Colonic mucosa (tissue), 4 donors: ENCODE measurements around the gene COL1A1. TPM values are rescaled to one million over a fixed set of nuclear protein-coding genes. Genes with fewer than 3 reads are reported as not detected.

Experiments
- DNase-seq: peaks from one replicate; pipeline ENCODE4 v3.0.0-alpha.2; 2020
- H3K27ac ChIP-seq: fragments of 200-600 bp; one replicate; pipeline ENCODE4 v1.8.0; 2021
- H3K27me3 ChIP-seq: fragments of 200-600 bp; one replicate; pipeline ENCODE4 v1.8.0; 2021
- H3K36me3 ChIP-seq: fragments of 200-600 bp; one replicate; pipeline ENCODE4 v1.8.0; 2021
- H3K4me1 ChIP-seq: fragments of 200-600 bp; one replicate; pipeline ENCODE4 v1.8.0; 2021; ENCODE audit warnings: mild to moderate bottlenecking
- H3K4me3 ChIP-seq: fragments of 200-600 bp; one replicate; pipeline ENCODE4 v1.8.0; 2021
- H3K9ac ChIP-seq, 2 donors: one replicate each; pipeline ENCODE4 v1.7.0; 2013; ENCODE audit warnings: control low read depth in 2 of 2, low read depth in 2 of 2, low read length in 2 of 2
- H3K9me3 ChIP-seq: fragments of 200-600 bp; one replicate; pipeline ENCODE4 v1.8.0; 2021
- CTCF ChIP-seq: fragments of 200-600 bp; IDR thresholded peaks from one replicate; pipeline ENCODE4 v1.8.0; 2022; ENCODE audit warnings: antibody characterized with exemption, mild to moderate bottlenecking
- intact Hi-C: fragments of 100-400 bp; cut with DNase I; formaldehyde crosslinking; loops from one replicate; pipeline ENCODE4 v1.14.1; 2022
- total RNA-seq, 2 donors: library from RNA; stranded (reverse); fragmentation: NEBNext Ultra II Directional in 1 of 2; extraction: Animal tissue kit (Norgen Biotek cat#: 25700) in 1 of 2; gene quantifications; one replicate each; pipeline ENCODE4 v1.2.1, GENCODE V29; 2021
- donor health status: healthy.
- donor health status: DM: no; HTN: no; CAD: no.
- donor health status: DM: no; HTN: no; CAD: no.

The COL1A1 gene
- total RNA-seq, 2 donors from 2014 or later, result 74.7 to 127 TPM

GRCh38 chr17:50192144-50192617 lies 9.2 kb downstream of the COL1A1 start:
- no peaks in the 10 kb centered on the region for H3K27me3 ChIP-seq
- no peaks in the 10 kb centered on the region for H3K4me1 ChIP-seq
- H3K9ac ChIP-seq, result no peak overlapping the region
- H3K9me3 ChIP-seq, result no peaks in the 10 kb centered on the region
- no peak for TF ChIP-seq CTCF
- no peak overlapping the region for H3K4me3 ChIP-seq
- no peak overlapping the region for H3K27ac ChIP-seq
- H3K36me3 ChIP-seq, result no peaks in the 10 kb centered on the region
- intact Hi-C loops, result no loop called here
- DNase-seq, result no peak

GRCh38 chr17:50191359-50192143 lies 9.9 kb downstream of the COL1A1 start:
- no peak for DNase-seq

DNA sequence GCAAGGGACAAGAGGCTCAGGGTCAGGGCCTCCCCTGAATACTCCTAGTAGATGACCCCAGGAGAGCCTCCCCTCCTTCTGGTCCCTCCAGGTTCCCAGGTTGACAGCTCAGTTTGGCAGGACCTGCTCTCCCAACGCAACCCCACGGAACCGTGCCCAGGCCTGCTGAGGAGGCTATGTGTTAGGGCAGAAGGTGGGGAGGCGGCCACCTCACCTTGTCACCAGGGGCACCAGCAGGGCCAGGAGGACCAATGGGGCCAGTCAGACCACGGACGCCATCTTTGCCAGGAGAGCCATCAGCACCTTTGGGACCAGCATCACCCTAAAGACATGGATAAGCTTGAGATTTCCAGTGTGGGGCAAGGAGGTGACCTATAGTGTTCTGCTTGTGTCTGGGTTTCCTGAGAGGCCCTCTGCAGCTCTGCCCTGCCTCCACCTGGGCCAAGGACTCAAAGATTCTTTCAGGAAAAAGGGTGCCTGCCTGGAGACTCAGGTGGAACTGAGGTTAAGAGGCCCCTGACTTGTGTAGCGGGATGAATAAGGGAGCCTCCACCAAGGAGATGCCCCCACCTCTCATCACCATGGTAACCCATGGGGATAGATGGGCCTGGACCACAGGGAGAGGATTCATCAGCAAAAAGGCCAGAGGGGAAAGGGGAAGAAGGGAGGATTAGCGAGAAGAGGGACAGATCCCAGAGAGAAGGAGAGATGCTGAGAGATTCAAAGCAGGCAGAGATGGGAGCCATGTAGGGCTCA lies 10.7 kb downstream of the COL1A1 start:
- no peak for TF ChIP-seq CTCF
- intact Hi-C loops, result no loop called here
- DNase-seq, result no peak
- no peak overlapping the region for H3K9ac ChIP-seq
- no peaks in the 10 kb centered on the region for H3K27me3 ChIP-seq
- H3K4me3 ChIP-seq, result no peak overlapping the region
- no peaks in the 10 kb centered on the region for H3K9me3 ChIP-seq
- H3K36me3 ChIP-seq, result no peaks in the 10 kb centered on the region
- H3K4me1 ChIP-seq, result no peaks in the 10 kb centered on the region
- no peak overlapping the region for H3K27ac ChIP-seq

More at GRCh38 chr17:50191359-50192143, 9.9 kb downstream of the COL1A1 start:
- H3K36me3 ChIP-seq, result no peaks in the 10 kb centered on the region
- H3K4me3 ChIP-seq, result no peak overlapping the region
- no peaks in the 10 kb centered on the region for H3K27me3 ChIP-seq
- intact Hi-C loops, result no loop called here
- no peaks in the 10 kb centered on the region for H3K9me3 ChIP-seq
- H3K9ac ChIP-seq, result no peak overlapping the region
- H3K4me1 ChIP-seq, result no peaks in the 10 kb centered on the region
- no peak for TF ChIP-seq CTCF
- H3K27ac ChIP-seq, result no peak overlapping the region

- intact Hi-C loops, result no loop called here
- H3K4me3 ChIP-seq, result no peak overlapping the region
- no peak overlapping the region for H3K9ac ChIP-seq
- no peaks in the 10 kb centered on the region for H3K4me1 ChIP-seq
- H3K27me3 ChIP-seq, result no peaks in the 10 kb centered on the region
- no peak for TF ChIP-seq CTCF
- no peak overlapping the region for H3K27ac ChIP-seq
- H3K36me3 ChIP-seq, result no peaks in the 10 kb centered on the region
- no peak for DNase-seq
- H3K9me3 ChIP-seq, result no peaks in the 10 kb centered on the region
Observed at GRCh38 chr17:50190293-50190602, 11.2 kb downstream of the COL1A1 start.

DNA sequence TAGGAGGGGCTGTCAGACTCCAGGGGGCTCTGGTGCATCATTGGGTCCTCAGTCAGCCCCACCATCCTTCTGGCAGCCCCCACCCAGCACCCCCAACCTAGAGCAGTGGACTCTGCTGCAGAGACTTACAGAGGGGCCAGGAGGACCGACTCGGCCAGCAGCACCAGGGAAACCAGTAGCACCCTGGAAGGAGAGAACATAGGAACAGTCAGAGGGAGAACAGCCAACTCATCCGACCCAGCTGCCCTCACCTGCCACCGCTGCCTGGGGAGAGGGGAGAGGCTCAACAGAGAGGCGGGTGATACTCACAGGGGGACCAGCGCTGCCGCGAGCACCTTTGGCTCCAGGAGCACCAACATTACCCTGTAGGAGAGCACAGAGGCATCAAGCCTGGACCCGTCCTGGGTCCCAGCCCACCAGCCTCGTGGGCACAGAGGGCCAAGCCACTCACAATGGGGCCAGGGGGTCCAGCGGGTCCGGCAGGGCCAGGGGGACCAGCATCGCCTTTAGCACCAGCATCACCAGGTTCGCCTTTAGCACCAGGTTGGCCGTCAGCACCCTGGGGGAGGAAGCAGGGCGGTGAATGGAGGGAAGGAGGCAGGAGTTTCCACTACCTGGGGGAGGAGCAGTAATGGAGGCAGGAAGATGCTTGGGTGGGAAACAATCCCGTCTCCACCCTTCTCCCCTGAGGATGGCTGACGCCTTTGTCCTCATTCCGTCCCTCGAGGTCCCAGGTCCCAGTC lies 11.7 kb downstream of the COL1A1 start:
- intact Hi-C loops, result no loop called here
- no peak overlapping the region for H3K27ac ChIP-seq
- no peak for TF ChIP-seq CTCF
- no peaks in the 10 kb centered on the region for H3K27me3 ChIP-seq
- H3K4me3 ChIP-seq, result no peak overlapping the region
- no peaks in the 10 kb centered on the region for H3K9me3 ChIP-seq
- DNase-seq, result no peak
- no peak overlapping the region for H3K9ac ChIP-seq
- no peaks in the 10 kb centered on the region for H3K4me1 ChIP-seq
- no peaks in the 10 kb centered on the region for H3K36me3 ChIP-seq
